ENCODE data around the gene PLD4. TPM values are rescaled to one million over a fixed set of nuclear protein-coding genes. Genes with fewer than 3 reads are reported as not detected.
"Not testable (repeated sequence)": the region's sequence is repeated elsewhere in the genome, so short reads cannot be mapped to it uniquely, and the experiment has no call there.

Gene PLD4
- total and polyA plus RNA-seq, 2 of the 8 experiments (the other 6 are each of a cell fraction or from before 2014, with no cell fraction given) = 0.05 TPM; not detected in 1

DNA sequence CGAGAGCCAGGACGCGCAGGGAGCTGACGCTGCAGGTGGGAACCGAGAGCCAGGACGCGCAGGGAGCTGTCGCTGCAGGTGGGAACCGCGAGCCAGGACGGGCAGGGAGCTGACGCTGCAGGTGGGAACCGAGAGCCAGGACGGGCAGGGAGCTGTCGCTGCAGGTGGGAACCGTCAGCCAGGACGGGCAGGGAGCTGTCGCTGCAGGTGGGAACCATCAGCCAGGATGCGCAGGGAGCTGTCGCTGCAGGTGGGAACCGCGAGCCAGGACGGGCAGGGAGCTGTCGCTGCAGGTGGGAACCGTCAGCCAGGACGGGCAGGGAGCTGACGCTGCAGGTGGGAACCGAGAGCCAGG lies 19.1 kb upstream of the PLD4 start:
- ChIA-PET CTCF (ENCODE audit: partially characterized antibody) (interaction anchor here (0.9 to 2.8 kb wide), 2 partner anchors 10 to 465 kb away, joined by 3 to 20 read pairs; no protein-coding TSS in a partner anchor), POLR2A (ENCODE audit: partially characterized antibody) (interaction anchor here (1.0 kb wide), 1 partner anchor 39 kb away, joined by 3 read pairs; no protein-coding TSS in a partner anchor)
- H3K79me1 ChIP-seq (ENCODE audit: low read depth, low read length); H3K36me3 ChIP-seq (ENCODE audit: control insufficient read depth in 2 of 4, insufficient read depth in 4 of 4, low read length in 3 of 4); H3K4me1 ChIP-seq (replicated peaks in 1 of 4; ENCODE audit: control insufficient read depth in 3 of 4, insufficient read depth in 4 of 4, low read length in 3 of 4); H3K4me3 ChIP-seq (ENCODE audit: extremely low read depth in 1 of 4, insufficient read depth in 2 of 4, low read depth in 3 of 4, low read length in 4 of 4); H2AK5ac ChIP-seq (ENCODE audit: low read depth, low read length); H3K4ac ChIP-seq (replicated peaks; ENCODE audit: insufficient read length, low read depth, low read length); DNase-seq (ENCODE audit: low read depth in 1 of 2, low spot score in 2 of 2); H4K20me1 ChIP-seq (replicated peaks in 1 of 2; ENCODE audit: control insufficient read depth in 1 of 2, insufficient read depth in 2 of 2, low read length in 2 of 2); H3K23ac ChIP-seq (ENCODE audit: insufficient read length); FAIRE-seq; H2BK120ac ChIP-seq (replicated peaks; ENCODE audit: low read depth, low read length); H2BK20ac ChIP-seq (ENCODE audit: low read length); H3K27ac ChIP-seq (ENCODE audit: low read depth, low read length); H2BK12ac ChIP-seq (ENCODE audit: low read depth, low read length); H4K91ac ChIP-seq (replicated peaks; ENCODE audit: insufficient read length, low read length); H2AFZ ChIP-seq (ENCODE audit: low read length); H3K18ac ChIP-seq (ENCODE audit: extremely low read depth, low read length); H3K56ac ChIP-seq (replicated peaks; ENCODE audit: insufficient read length, low read depth, low read length); H2BK15ac ChIP-seq (ENCODE audit: low read length); H4K8ac ChIP-seq (ENCODE audit: extremely low read depth, insufficient read depth, low read length); H3K79me2 ChIP-seq (ENCODE audit: control insufficient read depth in 1 of 2, insufficient read depth in 2 of 2, low read length in 2 of 2); H3K27me3 ChIP-seq (replicated peaks in 1 of 4; ENCODE audit: control insufficient read depth in 3 of 4, extremely low read depth in 1 of 4, insufficient read depth in 3 of 4, low read length in 3 of 4); H3K23me2 ChIP-seq (ENCODE audit: low read depth, low read length); H4K5ac ChIP-seq (ENCODE audit: insufficient read length, low read depth, low read length); H3K4me2 ChIP-seq (ENCODE audit: insufficient read depth in 1 of 2, low read depth in 2 of 2, low read length in 2 of 2); H3K9ac ChIP-seq (replicated peaks in 1 of 4; ENCODE audit: extremely low read depth in 1 of 4, low read depth in 3 of 4, low read length in 3 of 4); H3K9me3 ChIP-seq (ENCODE audit: insufficient read depth in 2 of 2, low read depth in 1 of 2, low read length in 1 of 2); H2BK5ac ChIP-seq (ENCODE audit: low read depth, low read length); H3K14ac ChIP-seq (ENCODE audit: insufficient read length): not testable (repeated sequence)
- 90% methylated on average over 23 of the region's 28 CpGs; no CpG with 5 or more reads in 1 of the 2 experiments for WGBS, 2 experiments (ENCODE audit: extremely low coverage in 1 of 2, insufficient coverage in 1 of 2, insufficient read length in 1 of 2, insufficient replicate concordance in 2 of 2, low coverage in 1 of 2, low lambda C conversion rate in 2 of 2, missing lambda C conversion rate in 1 of 2)

Data from H1 (cell line).